Neural progenitor cell (in vitro differentiated cells): Measurements from ENCODE around the gene DCTN3.

Experiments
- CTCF ChIP-seq: fragments of 200-600 bp; sonication (generic); IDR thresholded peaks from 2 replicates; pipeline ENCODE4 v1.5.1; 2017; ENCODE audit warnings: antibody characterized with exemption, mild to moderate bottlenecking
- EZH2 ChIP-seq: fragments of 200-600 bp; sonication (generic); IDR thresholded peaks from 2 replicates; pipeline ENCODE4 v1.6.1; 2017; ENCODE audit warnings: antibody characterized with exemption, mild to moderate bottlenecking, moderate library complexity
- EZH2phosphoT487 ChIP-seq: fragments of 200-600 bp; sonication (generic); IDR thresholded peaks from 2 replicates; pipeline ENCODE4 v1.6.1; 2017; ENCODE audit warnings: antibody characterized with exemption

GRCh38 chr9:34620061-34620994 is at the start of gene DCTN3:
- no peak for TF ChIP-seq EZH2
- no peak for TF ChIP-seq CTCF
- no peak for TF ChIP-seq EZH2phosphoT487
